GM23338 (cell line): ENCODE results near the gene SYT11. TPM values are rescaled to one million over a fixed set of nuclear protein-coding genes. Genes with fewer than 3 reads are reported as not detected.

Experiments
- ATAC-seq: fragments of 200-7000 bp; cut with Tn5 transposase; 3 replicates; pipeline ENCODE4 v1.9.1; 2020
- DNase-seq: peaks from one replicate; pipeline ENCODE4 v3.0.0-alpha.2; 2015; ENCODE audit warnings: low spot score
- H2AFZ ChIP-seq: fragments of 200-600 bp; sonication (generic); 2 replicates; pipeline ENCODE4 v1.8.0; 2016; ENCODE audit warnings: antibody characterized with exemption, mild to moderate bottlenecking, moderate library complexity
- H3F3A ChIP-seq: fragments of 200-600 bp; sonication (generic); replicated peaks from 2 replicates; pipeline ENCODE4 v1.8.0; 2017; ENCODE audit warnings: antibody characterized with exemption, mixed run types, low read depth
- H3K27ac ChIP-seq: fragments of 200-600 bp; sonication (generic); 2 replicates; pipeline ENCODE4 v1.6.1; 2016; ENCODE audit warnings: low read depth
- H3K27me3 ChIP-seq: fragments of 200-600 bp; sonication (generic); 2 replicates; pipeline ENCODE4 v1.8.0; 2016; ENCODE audit warnings: mild to moderate bottlenecking, mixed run types, moderate library complexity; ENCODE audit not compliant: insufficient read depth
- H3K36me3 ChIP-seq: fragments of 200-600 bp; sonication (generic); 2 replicates; pipeline ENCODE4 v1.8.0; 2016; ENCODE audit warnings: mild to moderate bottlenecking; ENCODE audit not compliant: insufficient read depth
- H3K4me1 ChIP-seq: fragments of 200-600 bp; sonication (generic); 2 replicates; pipeline ENCODE4 v1.8.0; 2016; ENCODE audit warnings: mild to moderate bottlenecking, moderate library complexity; ENCODE audit not compliant: insufficient read depth
- H3K4me2 ChIP-seq: fragments of 200-600 bp; sonication (generic); 2 replicates; pipeline ENCODE4 v1.7.1; 2017; ENCODE audit warnings: mixed run types
- H3K4me3 ChIP-seq: fragments of 200-600 bp; sonication (generic); 2 replicates; pipeline ENCODE4 v1.6.1; 2016; ENCODE audit warnings: mixed run types
- H3K79me2 ChIP-seq: fragments of 200-600 bp; sonication (generic); replicated peaks from 2 replicates; pipeline ENCODE4 v1.8.0; 2017; ENCODE audit warnings: mild to moderate bottlenecking; ENCODE audit not compliant: insufficient read depth
- H3K9me2 ChIP-seq: fragments of 200-600 bp; sonication (generic); 2 replicates; pipeline ENCODE4 v1.8.0; 2017; ENCODE audit not compliant: insufficient read depth
- H4K20me1 ChIP-seq: fragments of 200-600 bp; sonication (generic); replicated peaks from 2 replicates; pipeline ENCODE4 v1.8.0; 2017; ENCODE audit warnings: mild to moderate bottlenecking; ENCODE audit not compliant: insufficient read depth
- H3K27ac Mint-ChIP-seq: 2 replicates; pipeline ENCODE4 v1.8.0; 2020; ENCODE audit warnings: inconsistent platforms, mild to moderate bottlenecking, moderate library complexity, mixed read lengths
- H3K27me3 Mint-ChIP-seq: 3 replicates; pipeline ENCODE4 v1.8.0; 2022; ENCODE audit warnings: low read depth, mild to moderate bottlenecking, moderate library complexity, mixed read lengths, inconsistent platforms; ENCODE audit not compliant: insufficient read depth, poor library complexity
- H3K36me3 Mint-ChIP-seq: 3 replicates; pipeline ENCODE4 v1.8.0; 2021; ENCODE audit warnings: low read depth, mild to moderate bottlenecking, inconsistent platforms, moderate library complexity, mixed read lengths
- H3K4me1 Mint-ChIP-seq: 3 replicates; pipeline ENCODE4 v1.8.0; 2020; ENCODE audit warnings: mild to moderate bottlenecking, inconsistent platforms, mixed read lengths
- H3K4me3 Mint-ChIP-seq: 3 replicates; pipeline ENCODE4 v1.8.0; 2021; ENCODE audit warnings: moderate library complexity, mild to moderate bottlenecking, inconsistent platforms, mixed read lengths
- H3K9me3 Mint-ChIP-seq: 3 replicates; pipeline ENCODE4 v1.8.0; 2020; ENCODE audit warnings: moderate library complexity, mild to moderate bottlenecking, inconsistent platforms, mixed read lengths
- CREB1 ChIP-seq: fragments of 250-450 bp; sonication (Bioruptor Pico); IDR thresholded peaks from 2 replicates; pipeline ENCODE4 v1.5.0; 2020; ENCODE audit warnings: low read depth, mild to moderate bottlenecking, moderate library complexity
- CTCF ChIP-seq, 2 experiments: fragments of 200-600 bp in 1 of 2; sonication (generic) in 1 of 2; conservative IDR thresholded peaks; 2 replicates each; pipeline versions ENCODE4 v1.5.1 to v1.6.1; 2016 to 2017; ENCODE audit warnings: antibody characterized with exemption in 2 of 2, low read depth in 2 of 2, mild to moderate bottlenecking in 2 of 2, moderate library complexity in 1 of 2
- EZH2 ChIP-seq: fragments of 200-600 bp; sonication (generic); IDR thresholded peaks from one replicate; pipeline ENCODE4 v1.8.0; 2017; ENCODE audit warnings: antibody characterized with exemption, mild to moderate bottlenecking, low read depth; ENCODE audit not compliant: unreplicated experiment
- EZH2phosphoT487 ChIP-seq: fragments of 200-600 bp; sonication (generic); IDR thresholded peaks from one replicate; pipeline ENCODE4 v1.8.1; 2018; ENCODE audit warnings: antibody characterized with exemption; ENCODE audit not compliant: unreplicated experiment
- JUNB ChIP-seq: IDR thresholded peaks from one replicate; pipeline ENCODE4 v1.6.1; 2016; ENCODE audit warnings: antibody characterized with exemption; ENCODE audit not compliant: unreplicated experiment
- NANOG ChIP-seq: IDR thresholded peaks from 2 replicates; pipeline ENCODE4 v1.6.1; 2016; ENCODE audit warnings: antibody characterized with exemption, borderline replicate concordance
- REST ChIP-seq: IDR thresholded peaks from one replicate; pipeline ENCODE4 v1.6.1; 2018; ENCODE audit warnings: antibody characterized with exemption; ENCODE audit not compliant: unreplicated experiment
- ZNF331 ChIP-seq: fragments of 250-450 bp; sonication (Bioruptor Pico); IDR thresholded peaks from 2 replicates; pipeline ENCODE4 v1.5.0; 2020; ENCODE audit warnings: low read depth, mild to moderate bottlenecking, moderate library complexity
- polyA plus RNA-seq: library from polyadenylated mRNA; unstranded; fragments of >200 nt; fragmentation: Nextera tagmentation; extraction: Ambion mirVana; gene quantifications from 2 replicates; pipeline ENCODE4 v1.2.1, GENCODE V29; 2016
- total RNA-seq: library from RNA; depleted of rRNA; stranded (reverse); fragments of >200 nt; shearing (Covaris generic); gene quantifications from 2 replicates; pipeline ENCODE4 v1.2.3, GENCODE V29; 2014
- TF ChIP-seq, protein P1 (sequence below): IDR thresholded peaks from 2 replicates; pipeline ENCODE4 v1.6.1; 2016; ENCODE audit warnings: antibody characterized with exemption

SYT11 gene
- total and polyA plus RNA-seq, 2 experiments from 2014 or later: 3.9 to 15.9 TPM

GRCh38 chr1:155850345-155850744 is 9.0 kb upstream of the SYT11 start:
- no peaks in the 10 kb centered on the region for H3K9me3 Mint-ChIP-seq
- Histone ChIP-seq H4K20me1 (peaks cover 29% of the 10 kb centered on the region), H3K4me3 (no peak overlapping the region; the same call in 1 of the 2 replicates), H3F3A (peaks cover 3% of the 10 kb centered on the region), H3K79me2 (peaks cover 99% of the 10 kb centered on the region), H3K4me1 (no peaks in the 10 kb centered on the region), H3K27ac (no peak overlapping the region), H2AFZ (no peak overlapping the region), H3K27me3 (no peaks in the 10 kb centered on the region), H3K36me3 (peaks cover 30% of the 10 kb centered on the region), H3K9me2 (no peaks in the 10 kb centered on the region), H3K4me2 (no peak overlapping the region)
- no peaks in the 10 kb centered on the region for H3K27me3 Mint-ChIP-seq
- DNase-seq (no peak), ATAC-seq (no peak)
- peaks cover 6% of the 10 kb centered on the region for H3K4me1 Mint-ChIP-seq
- peaks cover 80% of the 10 kb centered on the region for H3K36me3 Mint-ChIP-seq
- H3K27ac Mint-ChIP-seq: no peak overlapping the region
- TF ChIP-seq JUNB: no peak
- TF ChIP-seq EZH2phosphoT487: no peak
- TF ChIP-seq CTCF (conservative IDR thresholded peaks at IDR 0.05; ENCODE audit: low read depth in 2 of 2): no peak
- no peak for TF ChIP-seq EZH2
- no peak for TF ChIP-seq REST
- TF ChIP-seq ZNF331: no peak
- TF ChIP-seq CREB1 (CRISPR knock-in tag): no peak
- TF ChIP-seq NANOG: no peak
- TF ChIP-seq, protein P1, sequence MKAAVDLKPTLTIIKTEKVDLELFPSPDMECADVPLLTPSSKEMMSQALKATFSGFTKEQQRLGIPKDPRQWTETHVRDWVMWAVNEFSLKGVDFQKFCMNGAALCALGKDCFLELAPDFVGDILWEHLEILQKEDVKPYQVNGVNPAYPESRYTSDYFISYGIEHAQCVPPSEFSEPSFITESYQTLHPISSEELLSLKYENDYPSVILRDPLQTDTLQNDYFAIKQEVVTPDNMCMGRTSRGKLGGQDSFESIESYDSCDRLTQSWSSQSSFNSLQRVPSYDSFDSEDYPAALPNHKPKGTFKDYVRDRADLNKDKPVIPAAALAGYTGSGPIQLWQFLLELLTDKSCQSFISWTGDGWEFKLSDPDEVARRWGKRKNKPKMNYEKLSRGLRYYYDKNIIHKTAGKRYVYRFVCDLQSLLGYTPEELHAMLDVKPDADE: no peak
- no peak overlapping the region for H3K4me3 Mint-ChIP-seq
